ENCODE data around the gene ARHGAP40.

Gene ARHGAP40

GRCh38 chr20:38630727-38631126, 29.1 kb downstream of the ARHGAP40 start:
- H3K9me3 ChIP-seq (ENCODE audit: low read length): no peaks in the 10 kb centered on the region
- no peak overlapping the region for H3K9ac ChIP-seq (ENCODE audit: low read length)
- TF ChIP-seq EZH2 (IDR thresholded peaks at IDR 0.05; ENCODE audit: borderline replicate concordance, low read length) (no peak), CTCF (IDR thresholded peaks at IDR 0.05; ENCODE audit: low read length) (no peak)
- no peaks in the 10 kb centered on the region for H3K4me1 ChIP-seq (ENCODE audit: insufficient read depth, low read length, severe bottlenecking)
- H3K79me2 ChIP-seq (ENCODE audit: insufficient read depth, low read length): no peaks in the 10 kb centered on the region
- H4K20me1 ChIP-seq (ENCODE audit: insufficient read depth, low read length): no peaks in the 10 kb centered on the region
- no peaks in the 10 kb centered on the region for H3K27me3 ChIP-seq (ENCODE audit: insufficient read depth, low read length)
- no peaks in the 10 kb centered on the region for H3F3A ChIP-seq (ENCODE audit: insufficient read depth, low read length)
- H3K27ac ChIP-seq (ENCODE audit: low read depth, low read length, poor library complexity, severe bottlenecking): no peak overlapping the region
- H3K36me3 ChIP-seq (ENCODE audit: insufficient read depth, low read length): no peaks in the 10 kb centered on the region
- no peak overlapping the region for H3K4me2 ChIP-seq (ENCODE audit: low read length)
- H3K9me2 ChIP-seq (ENCODE audit: low read depth, low read length): no peaks in the 10 kb centered on the region
- H2AFZ ChIP-seq (ENCODE audit: low read length): no peak overlapping the region
- no peak overlapping the region for H3K4me3 ChIP-seq (ENCODE audit: low read depth, low read length, poor library complexity, severe bottlenecking)

GRCh38 chr20:38631155-38632022, 29.8 kb downstream of the ARHGAP40 start:
- no peak overlapping the region for H3K9ac ChIP-seq (ENCODE audit: low read length)
- no peaks in the 10 kb centered on the region for H3K9me2 ChIP-seq (ENCODE audit: low read depth, low read length)
- no peaks in the 10 kb centered on the region for H4K20me1 ChIP-seq (ENCODE audit: insufficient read depth, low read length)
- no peak overlapping the region for H2AFZ ChIP-seq (ENCODE audit: low read length)
- H3F3A ChIP-seq (ENCODE audit: insufficient read depth, low read length): no peaks in the 10 kb centered on the region
- H3K27me3 ChIP-seq (ENCODE audit: insufficient read depth, low read length): no peaks in the 10 kb centered on the region
- TF ChIP-seq CTCF (IDR thresholded peaks at IDR 0.05; ENCODE audit: low read length) (no peak), EZH2 (IDR thresholded peaks at IDR 0.05; ENCODE audit: borderline replicate concordance, low read length) (no peak)
- no peak overlapping the region for H3K4me3 ChIP-seq (ENCODE audit: low read depth, low read length, poor library complexity, severe bottlenecking)
- no peaks in the 10 kb centered on the region for H3K9me3 ChIP-seq (ENCODE audit: low read length)
- no peaks in the 10 kb centered on the region for H3K36me3 ChIP-seq (ENCODE audit: insufficient read depth, low read length)
- no peaks in the 10 kb centered on the region for H3K4me1 ChIP-seq (ENCODE audit: insufficient read depth, low read length, severe bottlenecking)
- H3K4me2 ChIP-seq (ENCODE audit: low read length): no peak overlapping the region
- no peak overlapping the region for H3K27ac ChIP-seq (ENCODE audit: low read depth, low read length, poor library complexity, severe bottlenecking)
- no peaks in the 10 kb centered on the region for H3K79me2 ChIP-seq (ENCODE audit: insufficient read depth, low read length)

- no peaks in the 10 kb centered on the region for H3K4me1 ChIP-seq (ENCODE audit: insufficient read depth, low read length, severe bottlenecking)
- no peak overlapping the region for H2AFZ ChIP-seq (ENCODE audit: low read length)
- no peaks in the 10 kb centered on the region for H3K79me2 ChIP-seq (ENCODE audit: insufficient read depth, low read length)
- TF ChIP-seq EZH2 (IDR thresholded peaks at IDR 0.05; ENCODE audit: borderline replicate concordance, low read length) (no peak), CTCF (IDR thresholded peaks at IDR 0.05; ENCODE audit: low read length) (peak; percentile 86)
- no peak overlapping the region for H3K27ac ChIP-seq (ENCODE audit: low read depth, low read length, poor library complexity, severe bottlenecking)
- no peaks in the 10 kb centered on the region for H3F3A ChIP-seq (ENCODE audit: insufficient read depth, low read length)
- H3K4me3 ChIP-seq (ENCODE audit: low read depth, low read length, poor library complexity, severe bottlenecking): no peak overlapping the region
- H3K9me3 ChIP-seq (ENCODE audit: low read length): no peaks in the 10 kb centered on the region
- no peaks in the 10 kb centered on the region for H4K20me1 ChIP-seq (ENCODE audit: insufficient read depth, low read length)
- H3K9me2 ChIP-seq (ENCODE audit: low read depth, low read length): no peaks in the 10 kb centered on the region
- H3K4me2 ChIP-seq (ENCODE audit: low read length): no peak overlapping the region
- no peak overlapping the region for H3K9ac ChIP-seq (ENCODE audit: low read length)
- no peaks in the 10 kb centered on the region for H3K36me3 ChIP-seq (ENCODE audit: insufficient read depth, low read length)
- no peaks in the 10 kb centered on the region; the same call in 1 of the 2 replicates for H3K27me3 ChIP-seq (ENCODE audit: insufficient read depth, low read length)
Observed at GRCh38 chr20:38633577-38634093, 32.0 kb downstream of the ARHGAP40 start.

All from OCI-LY1 (cell line).